HEK293 (cell line): ENCODE measurements around the gene LRIF1.

Experiments used
- GLI4 ChIP-seq: fragments of 450-650 bp; formaldehyde crosslinking; IDR thresholded peaks from 2 replicates; pipeline ENCODE4 v1.5.1; 2016; ENCODE audit warnings: missing biosample characterization, missing genetic modification characterization
- KLF7 ChIP-seq: fragments of 450-650 bp; formaldehyde crosslinking; IDR thresholded peaks from 2 replicates; pipeline ENCODE4 v1.5.1; 2016; ENCODE audit warnings: missing biosample characterization, missing genetic modification characterization, borderline replicate concordance
- MEIS1 ChIP-seq: sonication (generic); formaldehyde crosslinking; IDR thresholded peaks from 2 replicates; pipeline ENCODE4 v1.8.1; 2022; ENCODE audit warnings: missing genetic modification reagents, mild to moderate bottlenecking, borderline replicate concordance
- OSR2 ChIP-seq: fragments of 450-650 bp; formaldehyde crosslinking; IDR thresholded peaks from 2 replicates; pipeline ENCODE4 v1.5.1; 2016; ENCODE audit warnings: missing biosample characterization, missing genetic modification characterization
- SP2 ChIP-seq: fragments of 450-650 bp; formaldehyde crosslinking; IDR thresholded peaks from 2 replicates; pipeline ENCODE4 v1.5.1; 2016; ENCODE audit warnings: missing biosample characterization, missing genetic modification characterization
- TRIM28 ChIP-seq: IDR thresholded peaks from 2 replicates; pipeline ENCODE4 v1.6.1; 2011; ENCODE audit warnings: low read length, control low read depth, borderline replicate concordance
- YY1 ChIP-seq: fragments of 450-650 bp; formaldehyde crosslinking; IDR thresholded peaks from 2 replicates; pipeline ENCODE4 v1.5.1; 2018; ENCODE audit warnings: missing biosample characterization, missing genetic modification characterization
- ZBTB8A ChIP-seq: fragments of 450-650 bp; formaldehyde crosslinking; IDR thresholded peaks from 2 replicates; pipeline ENCODE4 v1.5.1; 2016; ENCODE audit warnings: missing biosample characterization, missing genetic modification characterization
- ZFHX2 ChIP-seq: fragments of 450-650 bp; formaldehyde crosslinking; conservative IDR thresholded peaks from 2 replicates; pipeline ENCODE4 v1.5.1; 2016; ENCODE audit warnings: missing biosample characterization, missing genetic modification characterization
- ZNF10 ChIP-seq: fragments of 450-650 bp; formaldehyde crosslinking; IDR thresholded peaks from 2 replicates; pipeline ENCODE4 v1.5.1; 2017; ENCODE audit warnings: missing biosample characterization, missing genetic modification characterization
- ZNF132 ChIP-seq: fragments of 450-650 bp; formaldehyde crosslinking; IDR thresholded peaks from 2 replicates; pipeline ENCODE4 v1.5.1; 2017; ENCODE audit warnings: missing biosample characterization, missing genetic modification characterization, borderline replicate concordance
- ZNF133 ChIP-seq: fragments of 450-650 bp; formaldehyde crosslinking; IDR thresholded peaks from 2 replicates; pipeline ENCODE4 v1.5.1; 2016; ENCODE audit warnings: missing biosample characterization, missing genetic modification characterization
- ZNF146 ChIP-seq: fragments of 450-650 bp; formaldehyde crosslinking; IDR thresholded peaks from 2 replicates; pipeline ENCODE4 v1.5.1; 2016; ENCODE audit warnings: missing biosample characterization, missing genetic modification characterization
- ZNF202 ChIP-seq: fragments of 450-650 bp; formaldehyde crosslinking; IDR thresholded peaks from 2 replicates; pipeline ENCODE4 v1.5.1; 2016; ENCODE audit warnings: missing biosample characterization, missing genetic modification characterization, borderline replicate concordance
- ZNF211 ChIP-seq: fragments of 450-650 bp; formaldehyde crosslinking; IDR thresholded peaks from 2 replicates; pipeline ENCODE4 v1.5.1; 2016; ENCODE audit warnings: low read depth, missing biosample characterization, missing genetic modification characterization
- ZNF292 ChIP-seq: fragments of 450-650 bp; formaldehyde crosslinking; IDR thresholded peaks from 2 replicates; pipeline ENCODE4 v1.5.1; 2016; ENCODE audit warnings: low read depth, missing biosample characterization, missing genetic modification characterization, borderline replicate concordance
- ZNF311 ChIP-seq: fragments of 450-650 bp; formaldehyde crosslinking; IDR thresholded peaks from 2 replicates; pipeline ENCODE4 v1.5.1; 2017; ENCODE audit warnings: missing biosample characterization, missing genetic modification characterization, borderline replicate concordance
- ZNF324 ChIP-seq: fragments of 450-650 bp; formaldehyde crosslinking; IDR thresholded peaks from 2 replicates; pipeline ENCODE4 v1.5.1; 2016; ENCODE audit warnings: missing biosample characterization, missing genetic modification characterization
- ZNF391 ChIP-seq: fragments of 450-650 bp; formaldehyde crosslinking; IDR thresholded peaks from 2 replicates; pipeline ENCODE4 v1.5.1; 2016; ENCODE audit warnings: low read depth, missing biosample characterization, missing genetic modification characterization, borderline replicate concordance
- ZNF510 ChIP-seq: fragments of 450-650 bp; formaldehyde crosslinking; IDR thresholded peaks from 2 replicates; pipeline ENCODE4 v1.5.1; 2018; ENCODE audit warnings: mild to moderate bottlenecking, missing genetic modification characterization, missing biosample characterization; ENCODE audit not compliant: insufficient replicate concordance
- ZNF558 ChIP-seq: fragments of 450-650 bp; formaldehyde crosslinking; IDR thresholded peaks from 2 replicates; pipeline ENCODE4 v1.5.1; 2016; ENCODE audit warnings: missing biosample characterization, missing genetic modification characterization
- ZNF585B ChIP-seq: fragments of 450-650 bp; formaldehyde crosslinking; IDR thresholded peaks from 2 replicates; pipeline ENCODE4 v1.5.1; 2016; ENCODE audit warnings: missing biosample characterization, missing genetic modification characterization
- ZNF660 ChIP-seq: fragments of 450-650 bp; IDR thresholded peaks from 2 replicates; pipeline ENCODE4 v1.5.1; 2018; ENCODE audit warnings: missing biosample characterization, mild to moderate bottlenecking, missing genetic modification characterization
- ZNF664 ChIP-seq: fragments of 450-650 bp; formaldehyde crosslinking; IDR thresholded peaks from 2 replicates; pipeline ENCODE4 v1.5.1; 2016; ENCODE audit warnings: missing biosample characterization, missing genetic modification characterization
- ZNF707 ChIP-seq: fragments of 450-650 bp; formaldehyde crosslinking; IDR thresholded peaks from 2 replicates; pipeline ENCODE4 v1.5.1; 2016; ENCODE audit warnings: missing biosample characterization, missing genetic modification characterization
- ZNF791 ChIP-seq: fragments of 450-650 bp; formaldehyde crosslinking; IDR thresholded peaks from 2 replicates; pipeline ENCODE4 v1.5.1; 2016; ENCODE audit warnings: missing biosample characterization, missing genetic modification characterization
- ZNF843 ChIP-seq: fragments of 450-650 bp; formaldehyde crosslinking; IDR thresholded peaks from 2 replicates; pipeline ENCODE4 v1.5.1; 2016; ENCODE audit warnings: missing biosample characterization, missing genetic modification characterization
- ZSCAN23 ChIP-seq: fragments of 450-650 bp; formaldehyde crosslinking; IDR thresholded peaks from 2 replicates; pipeline ENCODE4 v1.5.1; 2016; ENCODE audit warnings: missing biosample characterization, missing genetic modification characterization
- TF ChIP-seq, protein P1 (sequence below): fragments of 450-650 bp; formaldehyde crosslinking; IDR thresholded peaks from 2 replicates; pipeline ENCODE4 v1.5.1; 2016; ENCODE audit warnings: missing biosample characterization, missing genetic modification characterization
- TF ChIP-seq, protein P2 (sequence below): fragments of 450-650 bp; formaldehyde crosslinking; IDR thresholded peaks from 2 replicates; pipeline ENCODE4 v1.5.1; 2017; ENCODE audit warnings: missing biosample characterization, missing genetic modification characterization
- TF ChIP-seq, protein P3 (sequence below): fragments of 450-650 bp; formaldehyde crosslinking; IDR thresholded peaks from 2 replicates; pipeline ENCODE4 v1.5.1; 2016; ENCODE audit warnings: missing biosample characterization, missing genetic modification characterization
- TF ChIP-seq, protein P4 (sequence below): fragments of 450-650 bp; formaldehyde crosslinking; IDR thresholded peaks from 2 replicates; pipeline ENCODE4 v1.5.1; 2016; ENCODE audit warnings: missing biosample characterization, missing genetic modification characterization
- TF ChIP-seq, protein P5 (sequence below): fragments of 450-650 bp; formaldehyde crosslinking; IDR thresholded peaks from 2 replicates; pipeline ENCODE4 v1.5.1; 2016; ENCODE audit warnings: missing biosample characterization, missing genetic modification characterization

LRIF1 gene

DNA sequence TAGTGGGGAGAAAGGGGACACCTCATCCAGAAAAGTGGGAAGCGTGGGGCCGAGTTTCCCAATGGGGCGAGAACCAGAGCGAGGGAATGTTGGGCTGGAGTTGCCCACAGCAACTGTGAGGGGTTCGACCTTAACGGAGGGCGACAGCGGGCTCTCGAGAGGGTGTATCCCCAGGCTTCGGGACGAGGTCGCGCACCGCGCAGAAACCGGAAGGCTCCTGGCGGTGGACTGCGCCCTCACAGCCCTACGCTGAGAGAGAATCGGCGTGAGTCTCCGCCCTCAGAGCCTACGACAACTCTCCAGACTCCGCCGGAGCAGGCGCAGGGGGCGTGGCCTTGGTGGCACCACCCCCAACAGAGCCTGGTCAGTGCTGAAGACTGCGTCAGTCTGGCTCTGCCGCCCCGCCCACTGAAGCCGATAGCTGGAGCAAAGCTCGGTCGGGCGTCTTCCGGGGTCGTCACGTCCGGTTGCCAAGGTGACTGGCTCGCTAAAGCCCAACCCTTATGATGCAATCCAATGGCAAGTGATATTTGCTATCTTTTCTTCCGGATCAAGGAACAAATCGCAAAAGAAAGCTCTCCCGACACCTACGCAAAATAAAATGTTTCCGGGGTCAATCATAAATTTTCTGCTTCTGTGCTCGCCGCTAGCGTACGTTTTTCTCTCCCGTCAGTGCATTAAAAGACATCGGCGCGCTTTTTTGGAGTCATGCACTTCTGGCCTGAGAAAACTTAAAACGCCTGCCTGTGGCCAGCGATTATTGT is at the start of gene LRIF1 (continued):
- TF ChIP-seq ZNF664 (tag by site-specific recombination), result no peak
- no peak for TF ChIP-seq MEIS1 (CRISPR knock-in tag)
- TF ChIP-seq ZNF146 (tag by site-specific recombination), result no peak
- TF ChIP-seq, protein P1, sequence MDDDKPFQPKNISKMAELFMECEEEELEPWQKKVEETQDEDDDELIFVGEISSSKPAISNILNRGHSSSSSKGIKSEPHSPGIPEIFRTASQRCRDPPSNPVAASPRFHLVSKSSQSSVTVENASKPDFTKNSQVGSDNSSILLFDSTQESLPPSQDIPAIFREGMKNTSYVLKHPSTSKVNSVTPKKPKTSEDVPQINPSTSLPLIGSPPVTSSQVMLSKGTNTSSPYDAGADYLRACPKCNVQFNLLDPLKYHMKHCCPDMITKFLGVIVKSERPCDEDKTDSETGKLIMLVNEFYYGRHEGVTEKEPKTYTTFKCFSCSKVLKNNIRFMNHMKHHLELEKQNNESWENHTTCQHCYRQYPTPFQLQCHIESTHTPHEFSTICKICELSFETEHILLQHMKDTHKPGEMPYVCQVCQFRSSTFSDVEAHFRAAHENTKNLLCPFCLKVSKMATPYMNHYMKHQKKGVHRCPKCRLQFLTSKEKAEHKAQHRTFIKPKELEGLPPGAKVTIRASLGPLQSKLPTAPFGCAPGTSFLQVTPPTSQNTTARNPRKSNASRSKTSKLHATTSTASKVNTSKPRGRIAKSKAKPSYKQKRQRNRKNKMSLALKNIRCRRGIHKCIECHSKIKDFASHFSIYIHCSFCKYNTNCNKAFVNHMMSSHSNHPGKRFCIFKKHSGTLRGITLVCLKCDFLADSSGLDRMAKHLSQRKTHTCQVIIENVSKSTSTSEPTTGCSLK, result no peak
- TF ChIP-seq ZBTB8A (tag by site-specific recombination), result peak; percentile 98
- no peak for TF ChIP-seq GLI4 (tag by site-specific recombination)
- peak; percentile 77 for TF ChIP-seq ZFHX2 (tag by site-specific recombination)
- TF ChIP-seq ZNF202 (tag by site-specific recombination), result no peak
- TF ChIP-seq, protein P2, sequence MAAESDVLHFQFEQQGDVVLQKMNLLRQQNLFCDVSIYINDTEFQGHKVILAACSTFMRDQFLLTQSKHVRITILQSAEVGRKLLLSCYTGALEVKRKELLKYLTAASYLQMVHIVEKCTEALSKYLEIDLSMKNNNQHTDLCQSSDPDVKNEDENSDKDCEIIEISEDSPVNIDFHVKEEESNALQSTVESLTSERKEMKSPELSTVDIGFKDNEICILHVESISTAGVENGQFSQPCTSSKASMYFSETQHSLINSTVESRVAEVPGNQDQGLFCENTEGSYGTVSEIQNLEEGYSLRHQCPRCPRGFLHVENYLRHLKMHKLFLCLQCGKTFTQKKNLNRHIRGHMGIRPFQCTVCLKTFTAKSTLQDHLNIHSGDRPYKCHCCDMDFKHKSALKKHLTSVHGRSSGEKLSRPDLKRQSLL (tag by site-specific recombination), result no peak; the same call in 1 of the 2 replicates
- peak; percentile 67; the same call in 1 of the 2 replicates for TF ChIP-seq ZNF391 (tag by site-specific recombination)
- TF ChIP-seq ZNF510, result peak; percentile 51
- 0 out of 2 replicates have a peak, but pooled peaks have one; percentile 18 for TF ChIP-seq KLF7 (tag by site-specific recombination)
- no peak for TF ChIP-seq ZNF707
- TF ChIP-seq ZNF324 (tag by site-specific recombination), result peak; percentile 21
- TF ChIP-seq, protein P3, sequence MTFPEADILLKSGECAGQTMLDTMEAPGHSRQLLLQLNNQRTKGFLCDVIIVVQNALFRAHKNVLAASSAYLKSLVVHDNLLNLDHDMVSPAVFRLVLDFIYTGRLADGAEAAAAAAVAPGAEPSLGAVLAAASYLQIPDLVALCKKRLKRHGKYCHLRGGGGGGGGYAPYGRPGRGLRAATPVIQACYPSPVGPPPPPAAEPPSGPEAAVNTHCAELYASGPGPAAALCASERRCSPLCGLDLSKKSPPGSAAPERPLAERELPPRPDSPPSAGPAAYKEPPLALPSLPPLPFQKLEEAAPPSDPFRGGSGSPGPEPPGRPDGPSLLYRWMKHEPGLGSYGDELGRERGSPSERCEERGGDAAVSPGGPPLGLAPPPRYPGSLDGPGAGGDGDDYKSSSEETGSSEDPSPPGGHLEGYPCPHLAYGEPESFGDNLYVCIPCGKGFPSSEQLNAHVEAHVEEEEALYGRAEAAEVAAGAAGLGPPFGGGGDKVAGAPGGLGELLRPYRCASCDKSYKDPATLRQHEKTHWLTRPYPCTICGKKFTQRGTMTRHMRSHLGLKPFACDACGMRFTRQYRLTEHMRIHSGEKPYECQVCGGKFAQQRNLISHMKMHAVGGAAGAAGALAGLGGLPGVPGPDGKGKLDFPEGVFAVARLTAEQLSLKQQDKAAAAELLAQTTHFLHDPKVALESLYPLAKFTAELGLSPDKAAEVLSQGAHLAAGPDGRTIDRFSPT (tag by site-specific recombination), result 0 out of 2 replicates have a peak, but pooled peaks have one; percentile 40
- TF ChIP-seq ZNF211, result no peak
- peak; percentile 34; the same call in 1 of the 2 replicates for TF ChIP-seq TRIM28
- TF ChIP-seq, protein P4, sequence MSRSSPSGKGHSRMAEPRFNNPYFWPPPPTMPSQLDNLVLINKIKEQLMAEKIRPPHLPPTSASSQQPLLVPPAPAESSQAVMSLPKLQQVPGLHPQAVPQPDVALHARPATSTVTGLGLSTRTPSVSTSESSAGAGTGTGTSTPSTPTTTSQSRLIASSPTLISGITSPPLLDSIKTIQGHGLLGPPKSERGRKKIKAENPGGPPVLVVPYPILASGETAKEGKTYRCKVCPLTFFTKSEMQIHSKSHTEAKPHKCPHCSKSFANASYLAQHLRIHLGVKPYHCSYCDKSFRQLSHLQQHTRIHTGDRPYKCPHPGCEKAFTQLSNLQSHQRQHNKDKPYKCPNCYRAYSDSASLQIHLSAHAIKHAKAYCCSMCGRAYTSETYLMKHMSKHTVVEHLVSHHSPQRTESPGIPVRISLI, result 0 out of 2 replicates have a peak, but pooled peaks have one; percentile 65
- no peak for TF ChIP-seq ZNF10 (tag by site-specific recombination)
- no peak; the same call in 1 of the 2 replicates for TF ChIP-seq YY1
- no peak for TF ChIP-seq ZSCAN23
- TF ChIP-seq ZNF133, result no peak
- no peak for TF ChIP-seq ZNF311
- TF ChIP-seq ZNF558, result no peak
- TF ChIP-seq OSR2 (tag by site-specific recombination), result no peak
- no peak for TF ChIP-seq ZNF843 (tag by site-specific recombination)
- TF ChIP-seq ZNF132 (tag by site-specific recombination), result no peak
- TF ChIP-seq ZNF585B (tag by site-specific recombination), result no peak
- TF ChIP-seq ZNF292 (tag by site-specific recombination), result no peak
- TF ChIP-seq ZNF660 (tag by site-specific recombination), result peak; percentile 38
- TF ChIP-seq SP2 (tag by site-specific recombination), result peak; percentile 96
- TF ChIP-seq ZNF791, result no peak
- TF ChIP-seq, protein P5, sequence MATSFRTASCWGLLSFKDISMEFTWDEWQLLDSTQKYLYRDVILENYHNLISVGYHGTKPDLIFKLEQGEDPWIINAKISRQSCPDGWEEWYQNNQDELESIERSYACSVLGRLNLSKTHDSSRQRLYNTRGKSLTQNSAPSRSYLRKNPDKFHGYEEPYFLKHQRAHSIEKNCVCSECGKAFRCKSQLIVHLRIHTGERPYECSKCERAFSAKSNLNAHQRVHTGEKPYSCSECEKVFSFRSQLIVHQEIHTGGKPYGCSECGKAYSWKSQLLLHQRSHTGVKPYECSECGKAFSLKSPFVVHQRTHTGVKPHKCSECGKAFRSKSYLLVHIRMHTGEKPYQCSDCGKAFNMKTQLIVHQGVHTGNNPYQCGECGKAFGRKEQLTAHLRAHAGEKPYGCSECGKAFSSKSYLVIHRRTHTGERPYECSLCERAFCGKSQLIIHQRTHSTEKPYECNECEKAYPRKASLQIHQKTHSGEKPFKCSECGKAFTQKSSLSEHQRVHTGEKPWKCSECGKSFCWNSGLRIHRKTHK, result no peak
